Left colon (tissue), 2 donors: ENCODE measurements around the gene TMEM108. TPM values are rescaled to one million over a fixed set of nuclear protein-coding genes. Genes with fewer than 3 reads are reported as not detected.

Experiments used
- ATAC-seq: fragments of 200-7000 bp; cut with Tn5 transposase; one replicate; pipeline ENCODE4 v1.9.1; 2020; ENCODE audit warnings: mild to moderate bottlenecking, moderate library complexity
- DNase-seq, 2 donors: peaks; one replicate each; pipeline ENCODE4 v3.0.0-alpha.2; 2020
- intact Hi-C, 2 donors: fragments of 100-400 bp; cut with DNase I in 1 of 2; cut with micrococcal nuclease in 1 of 2; formaldehyde crosslinking; loops; one replicate each; pipeline versions ENCODE4 v1.11.2 to v1.14.0; 2022; cut with DNase I, micrococcal nuclease
- total RNA-seq, 2 donors: library from RNA; stranded (reverse); fragmentation: NEBNext Ultra II Directional; extraction: Animal tissue kit (Norgen Biotek cat#: 25700); gene quantifications; one replicate each; pipeline ENCODE4 v1.2.1, GENCODE V29; 2021
- donor health status: DM: no; HTN: no; CAD: no.
- donor health status: DM: yes; HTN: yes; CAD: no.

Gene TMEM108
- total RNA-seq, 2 donors from 2014 or later, result 0.40 to 0.92 TPM

GRCh38 chr3:133384331-133385027 lies 346.3 kb downstream of the TMEM108 start:
- peak in 1 of 2 donors; percentile 41 for DNase-seq
- intact Hi-C loops, result no loop called here
- ATAC-seq, result peak; percentile 77

DNA sequence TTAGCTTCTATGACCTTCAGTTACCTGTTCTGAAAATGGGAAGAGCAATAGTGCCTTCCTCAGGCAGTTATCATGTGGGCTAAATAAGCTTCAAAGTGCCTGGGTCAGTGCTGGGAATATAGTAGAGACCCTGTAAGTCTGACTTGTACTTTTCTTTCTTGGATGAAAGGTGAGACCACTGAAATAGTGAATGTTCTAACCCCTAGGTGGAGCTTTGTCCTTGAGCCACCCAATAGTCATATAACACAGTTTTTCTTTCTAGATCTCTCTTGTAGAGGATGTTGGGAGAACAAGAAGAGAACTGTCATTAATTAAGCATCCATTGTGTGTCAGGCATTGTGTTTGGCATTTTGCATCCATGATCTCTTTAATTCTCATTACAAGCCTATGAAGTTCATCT lies 348.7 kb downstream of the TMEM108 start:
- intact Hi-C loops, result no loop called here
- ATAC-seq (no peak), DNase-seq (no peak)

DNA sequence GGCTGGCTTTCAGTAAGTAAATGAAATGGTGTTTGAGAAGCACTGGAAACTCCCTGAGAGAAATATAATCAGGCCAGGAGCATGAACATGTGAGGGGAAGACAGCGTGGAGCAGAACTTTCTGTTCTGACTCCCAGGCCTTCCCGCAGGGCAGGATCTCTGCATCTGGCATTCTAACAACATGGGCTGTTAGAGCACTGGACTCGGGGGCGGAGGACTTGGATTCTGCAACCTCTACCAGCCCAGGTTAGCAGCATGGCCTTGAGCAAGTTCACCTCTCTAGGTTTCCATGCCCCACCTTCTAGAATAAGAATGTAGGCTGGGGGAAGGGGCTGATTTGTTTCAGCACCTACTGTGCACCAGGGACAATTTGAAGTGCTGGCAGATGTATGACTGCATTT lies 349.1 kb downstream of the TMEM108 start:
- intact Hi-C loops, result no loop called here
- no peak for ATAC-seq
- no peak for DNase-seq

DNA sequence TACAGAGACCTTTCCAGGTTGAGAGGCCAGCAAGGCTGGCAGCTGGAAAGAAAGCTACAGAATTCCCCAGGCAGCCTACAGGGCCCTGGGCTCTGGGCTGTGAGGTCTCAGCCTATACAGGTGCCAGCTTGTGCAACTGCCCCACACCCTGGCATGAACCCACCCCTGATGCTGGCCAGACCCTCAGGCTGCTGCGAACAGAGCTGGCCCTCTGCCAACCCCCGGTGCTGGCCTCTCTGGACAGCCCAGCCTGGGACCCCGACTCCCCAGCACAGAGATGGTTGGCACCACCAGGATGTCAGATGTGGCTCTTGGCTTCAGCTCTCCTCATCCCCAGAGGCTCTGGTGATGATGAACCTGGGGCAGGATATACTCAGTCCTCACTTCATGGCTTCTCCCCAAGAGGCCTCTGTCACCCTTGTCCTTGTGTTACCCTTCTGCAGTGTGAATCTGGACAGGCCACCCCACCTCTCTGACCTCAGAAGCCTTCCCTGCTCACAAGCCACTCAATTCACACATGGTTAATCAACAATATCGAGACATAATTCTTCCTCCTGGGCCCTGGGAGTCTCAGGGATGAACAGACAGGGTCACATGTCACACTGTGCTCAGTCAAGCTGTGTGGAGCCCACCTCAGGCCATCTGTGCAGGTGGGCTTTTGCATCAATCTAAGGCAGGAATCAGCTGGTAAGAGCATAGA lies 350.7 kb downstream of the TMEM108 start:
- ATAC-seq (no peak), DNase-seq (no peak)
- intact Hi-C loops, result no loop called here

GRCh38 chr3:133390715-133391114 lies 352.5 kb downstream of the TMEM108 start:
- DNase-seq (no peak), ATAC-seq (no peak)
- intact Hi-C loops, result no loop called here

GRCh38 chr3:133393204-133393603 lies 355.0 kb downstream of the TMEM108 start:
- ATAC-seq, result no peak
- DNase-seq, result no peak
- intact Hi-C loops, result no loop called here

DNA sequence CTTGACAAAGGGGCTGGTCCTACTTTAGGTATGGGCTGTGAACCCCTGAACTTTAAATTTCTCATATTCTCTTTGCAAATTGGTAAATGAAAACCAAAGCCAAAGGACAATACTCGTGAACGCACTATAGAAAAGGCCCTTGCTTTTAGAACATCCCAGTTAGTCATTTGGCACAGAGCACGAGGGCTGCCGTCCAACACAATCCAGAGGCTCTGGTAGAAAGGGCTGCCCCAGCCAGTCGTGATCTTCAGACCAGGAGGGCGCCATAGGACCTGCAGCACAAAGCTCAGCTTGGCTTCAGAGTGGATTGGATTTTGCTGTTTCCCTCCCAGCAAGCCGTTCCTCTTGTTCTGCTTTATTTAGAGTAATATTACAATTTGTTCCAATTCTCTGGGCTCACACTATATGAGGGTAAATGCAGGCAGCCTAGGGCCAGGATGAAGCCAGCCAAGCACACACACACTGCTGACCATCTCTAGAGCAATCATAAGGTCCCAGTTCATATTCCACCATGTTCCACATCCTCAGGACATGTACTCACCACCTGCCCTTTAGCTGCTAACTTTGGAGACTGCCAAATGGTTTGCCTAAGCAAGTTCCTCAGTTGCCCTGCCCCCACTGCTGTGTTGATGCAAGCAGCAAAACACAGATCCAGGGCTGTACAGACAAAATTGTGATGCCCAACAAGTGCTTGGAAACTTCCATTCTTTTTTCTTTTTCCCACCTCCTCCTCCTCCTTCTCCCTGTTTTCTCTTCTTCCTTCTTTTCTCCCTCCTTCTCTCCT lies 355.7 kb downstream of the TMEM108 start:
- intact Hi-C loops, result no loop called here
- ATAC-seq, result no peak

GRCh38 chr3:133394561-133395311 lies 356.5 kb downstream of the TMEM108 start:
- intact Hi-C loops, result no loop called here
- DNase-seq (no peak), ATAC-seq (no peak)

More for the DNA sequence above, 355.7 kb downstream of the TMEM108 start:
- no peak for DNase-seq

DNA sequence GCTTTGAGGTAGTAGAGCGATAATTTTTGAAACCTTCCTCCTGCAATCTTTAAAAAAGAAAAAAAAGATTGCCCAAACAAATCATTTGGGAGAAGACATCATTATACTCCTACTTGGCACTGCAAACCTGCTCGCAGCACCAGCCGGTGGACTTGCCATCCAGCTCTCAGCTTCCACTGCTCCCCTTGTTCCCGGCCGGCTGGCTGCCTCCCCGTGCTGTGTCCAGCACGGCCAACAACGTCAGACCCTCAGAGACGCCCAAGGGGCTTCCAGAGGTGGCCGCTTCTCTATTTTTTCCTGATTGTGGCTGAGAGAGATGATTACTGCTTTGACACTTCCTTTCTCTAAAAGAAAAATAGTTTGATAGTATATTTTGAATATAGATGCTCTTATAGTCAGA lies 358.7 kb downstream of the TMEM108 start:
- DNase-seq (no peak), ATAC-seq (no peak)
- intact Hi-C loops, result no loop called here

- intact Hi-C loops, result no loop called here
- no peak for DNase-seq
- ATAC-seq, result no peak
Measured at GRCh38 chr3:133400006-133400515, 361.9 kb downstream of the TMEM108 start, which contains the start of gene BFSP2. TSS of gene BFSP2 (plus strand) at chr3:133400056. CDS start at chr3:133400084, 28 bp downstream.

DNA sequence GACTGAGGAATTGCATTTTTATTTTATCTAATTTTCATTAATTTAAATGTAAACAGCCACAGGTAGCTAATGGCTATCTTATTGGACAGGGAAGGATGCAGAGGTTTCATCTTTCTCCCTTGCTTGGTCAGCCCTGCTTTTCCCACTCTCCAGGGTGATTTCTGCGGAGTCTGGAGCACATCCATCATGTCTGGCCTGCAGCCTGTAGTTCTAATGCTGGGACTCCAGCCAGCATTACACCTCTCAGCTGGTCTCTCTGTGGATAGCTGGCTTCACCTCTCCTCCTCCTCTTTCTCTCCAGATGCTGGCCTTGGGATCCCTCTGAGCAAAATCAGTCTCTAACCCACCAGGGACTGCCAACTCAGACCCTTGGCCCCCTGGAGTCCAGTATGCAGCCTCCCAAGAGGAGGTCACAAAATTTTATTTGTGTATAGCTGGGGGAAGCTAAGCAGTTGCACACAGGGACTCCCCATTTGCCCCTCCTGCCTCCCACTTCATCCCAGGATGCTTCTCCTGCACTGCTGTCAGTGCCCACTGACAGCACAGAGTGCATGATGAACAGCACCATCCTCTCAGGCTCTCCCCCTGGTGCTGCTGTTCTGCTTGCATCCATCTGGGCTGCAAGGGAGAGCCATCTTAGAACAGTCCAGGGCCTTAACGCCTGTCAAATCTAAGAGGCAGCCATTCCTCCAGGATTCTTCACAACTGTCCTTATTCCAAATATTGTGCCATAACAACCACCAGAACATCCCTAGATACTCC lies 363.4 kb downstream of the TMEM108 start:
- intact Hi-C loops, result no loop called here
- ATAC-seq (no peak), DNase-seq (no peak)

- ATAC-seq, result no peak
- intact Hi-C loops, result no loop called here
- DNase-seq, result no peak
Measured at GRCh38 chr3:133404920-133405319, 366.7 kb downstream of the TMEM108 start.

DNA sequence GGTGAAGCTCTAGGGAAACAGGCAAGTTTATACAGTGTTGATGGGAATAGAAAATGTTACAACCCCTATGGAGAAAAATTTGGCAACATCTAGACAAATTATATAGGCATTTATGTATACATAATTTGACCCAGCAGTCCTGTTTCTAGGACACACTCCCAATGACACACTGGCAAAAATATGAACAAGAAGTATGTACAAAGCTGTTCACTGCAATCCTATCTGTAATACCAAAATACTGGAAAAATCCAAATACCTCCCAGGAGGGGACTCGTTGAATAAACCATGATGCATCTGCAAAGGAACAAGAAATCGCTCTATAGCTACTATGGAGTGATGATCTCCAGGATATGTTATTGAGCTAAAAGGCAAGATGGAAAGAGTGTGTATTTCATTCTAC lies 370.2 kb downstream of the TMEM108 start:
- no peak for ATAC-seq
- intact Hi-C loops, result no loop called here

GRCh38 chr3:133408961-133409360 lies 370.8 kb downstream of the TMEM108 start:
- DNase-seq, result no peak
- intact Hi-C loops, result no loop called here

More for the DNA sequence above, 370.2 kb downstream of the TMEM108 start:
- no peak for DNase-seq

DNA sequence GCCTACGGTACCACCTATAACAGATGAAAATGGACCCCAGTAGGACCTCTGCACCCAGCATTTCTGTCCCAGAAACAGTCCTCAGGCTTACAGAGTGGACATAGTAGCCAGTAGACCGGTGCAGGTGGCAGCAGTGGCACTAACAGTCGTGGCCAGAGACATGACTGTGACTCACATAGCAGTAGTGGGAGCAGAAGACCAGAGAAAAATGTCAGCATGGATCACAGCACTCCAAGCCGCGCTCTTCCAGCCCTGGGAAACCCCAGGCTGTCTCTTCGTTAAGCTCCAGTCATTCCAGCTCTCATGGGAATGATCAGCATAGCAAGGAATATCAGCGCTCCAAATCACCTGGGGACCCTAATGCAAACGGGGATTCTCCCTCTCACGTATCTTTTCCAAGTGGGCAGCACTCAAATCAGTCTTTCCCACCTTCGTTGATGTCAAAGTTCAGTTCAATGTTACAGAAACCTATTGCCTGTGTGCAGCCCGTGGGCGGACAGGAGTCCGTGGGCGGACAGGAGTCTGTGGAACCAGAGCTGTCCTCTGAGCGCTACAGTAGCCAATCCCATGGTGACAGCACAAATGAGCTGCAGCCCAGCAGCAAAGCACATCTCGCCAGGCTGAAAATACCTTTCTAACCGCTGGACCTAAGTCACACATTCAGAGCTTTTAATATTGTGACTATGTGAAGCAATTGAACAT lies 372.2 kb downstream of the TMEM108 start:
- intact Hi-C loops, result no loop called here
- DNase-seq (no peak), ATAC-seq (no peak)

More at GRCh38 chr3:133408961-133409360, 370.8 kb downstream of the TMEM108 start:
- ATAC-seq, result no peak

DNA sequence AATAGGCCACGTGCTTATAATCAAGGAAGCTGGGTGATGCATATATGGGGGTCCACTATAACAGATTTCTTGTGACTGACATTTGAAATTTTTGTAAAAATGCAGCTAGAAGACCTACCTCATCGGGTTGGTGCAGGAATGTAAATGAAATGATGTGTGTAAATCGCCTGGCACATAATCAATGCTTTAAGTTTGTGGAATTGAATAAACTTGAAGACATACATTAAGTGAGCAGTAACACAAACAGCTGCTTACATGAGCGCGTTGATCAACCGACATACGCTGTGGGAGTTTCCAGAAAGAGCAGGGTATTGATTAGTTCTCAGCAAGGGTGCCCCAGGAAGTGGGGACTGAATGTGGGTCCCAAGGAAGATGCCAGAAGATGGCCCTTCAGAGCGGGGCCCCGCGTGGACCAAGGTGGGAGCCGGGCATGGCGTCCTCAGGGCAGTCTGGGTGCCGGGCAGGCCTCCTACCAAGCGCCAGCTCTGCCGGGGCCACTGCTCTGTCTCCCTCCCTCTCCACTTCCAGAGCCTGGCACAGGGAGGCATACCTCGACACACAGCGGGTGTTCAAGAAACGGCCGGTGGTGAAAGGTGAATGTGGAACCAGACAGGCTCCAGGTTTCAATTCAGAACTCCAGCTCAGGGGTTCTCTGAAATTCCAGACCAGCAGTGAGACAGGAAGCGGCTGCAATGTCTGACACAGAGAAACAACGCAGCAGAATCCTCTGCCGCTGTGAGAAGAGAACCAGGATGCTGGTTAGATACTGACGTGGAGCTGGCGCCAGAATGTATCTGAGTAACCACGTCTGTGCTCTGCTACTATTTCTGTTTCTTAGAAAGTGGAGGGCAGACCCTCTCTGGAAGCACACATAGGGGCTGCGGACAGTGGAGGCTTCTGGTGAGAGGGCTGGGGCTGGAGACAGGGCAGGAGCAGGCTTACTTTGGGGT lies 374.3 kb downstream of the TMEM108 start:
- intact Hi-C loops, result no loop called here
- ATAC-seq (no peak), DNase-seq (no peak)
